Uterus (tissue), 2 donors: ENCODE results near the gene SASH1.

Experiments used
- CTCF ChIP-seq, 4 experiments: fragments of 200-600 bp in 2 of 4; fragments of 450-650 bp in 2 of 4; sonication (generic) in 2 of 4; IDR thresholded peaks; one replicate each; pipeline ENCODE4 v1.5.1; 2016 to 2019; ENCODE audit warnings: antibody characterized with exemption in 4 of 4, mild to moderate bottlenecking in 2 of 4, moderate library complexity in 1 of 4
- POLR2A ChIP-seq, 2 donors: fragments of 450-650 bp; IDR thresholded peaks; one replicate each; pipeline ENCODE4 v1.6.1; 2016; ENCODE audit warnings: antibody characterized with exemption in 2 of 2, mild to moderate bottlenecking in 1 of 2, moderate library complexity in 1 of 2

- TF ChIP-seq CTCF (IDR thresholded peaks at IDR 0.05) (no peak), POLR2A (IDR thresholded peaks at IDR 0.05) (no peak)
Measured at GRCh38 chr6:148323344-148323743, 19.3 kb upstream of the SASH1 start.
